HepG2 (cell line): Measurements from ENCODE around the gene HSF4. TPM values are rescaled to one million over a fixed set of nuclear protein-coding genes. Genes with fewer than 3 reads are reported as not detected.

Experiments used
- EZH2 ChIP-seq: conservative IDR thresholded peaks from 2 replicates; pipeline ENCODE4 v1.6.1; 2012; ENCODE audit warnings: mild to moderate bottlenecking, low read depth, low read length, moderate library complexity
- HNF4G ChIP-seq, 2 experiments: sonication (generic) in 1 of 2; formaldehyde crosslinking in 1 of 2; IDR thresholded peaks; 2 replicates each; pipeline versions ENCODE4 v1.4.0 to v1.6.1; 2011 to 2020; ENCODE audit warnings: borderline replicate concordance in 2 of 2, low read depth in 2 of 2, mild to moderate bottlenecking in 2 of 2, low read length in 1 of 2, missing genetic modification reagents in 1 of 2, moderate library complexity in 1 of 2
- KLF11 ChIP-seq: IDR thresholded peaks from 2 replicates; pipeline ENCODE4 v1.6.1; 2016; ENCODE audit warnings: missing compliant biosample characterization
- MXD3 ChIP-seq: IDR thresholded peaks from 2 replicates; pipeline ENCODE4 v1.6.1; 2016; ENCODE audit warnings: mild to moderate bottlenecking, missing biosample characterization, missing genetic modification reagents
- MYPOP ChIP-seq: sonication (generic); formaldehyde crosslinking; IDR thresholded peaks from 2 replicates; pipeline ENCODE4 v1.8.1; 2023; ENCODE audit warnings: mild to moderate bottlenecking, moderate library complexity, missing genetic modification reagents
- NR2F6 ChIP-seq, 2 experiments: IDR thresholded peaks; 2 replicates each; pipeline ENCODE4 v1.6.1; 2016; ENCODE audit warnings: antibody characterized with exemption in 1 of 2, mild to moderate bottlenecking in 1 of 2
- POLR2G ChIP-seq: fragments of 200-400 bp; formaldehyde crosslinking; IDR thresholded peaks from 2 replicates; pipeline ENCODE4 v1.6.1; 2018; ENCODE audit warnings: mild to moderate bottlenecking, low read depth, low read length, moderate library complexity
- RBM22 ChIP-seq: fragments of 200-400 bp; formaldehyde crosslinking; optimal IDR thresholded peaks from 2 replicates; pipeline ENCODE3; 2017; ENCODE audit warnings: mild to moderate bottlenecking, low read length, moderate library complexity
- RELA ChIP-seq: sonication (generic); formaldehyde crosslinking; IDR thresholded peaks from 2 replicates; pipeline ENCODE4 v1.4.0; 2020; ENCODE audit warnings: missing genetic modification reagents
- SNAPC4 ChIP-seq: sonication (generic); formaldehyde crosslinking; IDR thresholded peaks from 2 replicates; pipeline ENCODE4 v1.4.0; 2020; ENCODE audit warnings: mild to moderate bottlenecking, missing genetic modification reagents
- ZBTB38 ChIP-seq: sonication (generic); formaldehyde crosslinking; IDR thresholded peaks from 2 replicates; pipeline ENCODE4 v1.5.1; 2020; ENCODE audit warnings: mild to moderate bottlenecking, missing genetic modification reagents
- ZHX2 ChIP-seq, 2 experiments: sonication (generic) in 1 of 2; formaldehyde crosslinking in 1 of 2; IDR thresholded peaks; 2 replicates each; pipeline versions ENCODE4 v1.6.1 to v1.9.0; 2014 to 2022; ENCODE audit warnings: antibody characterized with exemption in 1 of 2, borderline replicate concordance in 1 of 2, inconsistent platforms in 1 of 2, low read depth in 1 of 2, missing genetic modification reagents in 1 of 2
- ZNF224 ChIP-seq: sonication (generic); formaldehyde crosslinking; IDR thresholded peaks from 2 replicates; pipeline ENCODE4 v1.5.0; 2020; ENCODE audit warnings: mild to moderate bottlenecking, missing genetic modification reagents
- ZNF331 ChIP-seq: sonication (generic); formaldehyde crosslinking; IDR thresholded peaks from 2 replicates; pipeline ENCODE4 v1.4.0; 2020; ENCODE audit warnings: missing genetic modification reagents
- ZNF652 ChIP-seq: IDR thresholded peaks from 2 replicates; pipeline ENCODE4 v1.6.1; 2016; ENCODE audit warnings: low read depth, borderline replicate concordance
- polyA plus RNA-seq, 8 experiments: library from polyadenylated mRNA; depleted of rRNA in 3 of 8; stranded (reverse) in 7 of 8; unstranded in 1 of 8; fragments of >200 nt; fragmentation: Illumina TruSeq in 4 of 8; extraction: Trizol in 4 of 8; gene quantifications; 2 replicates each; pipeline versions ENCODE4 v1.2.1 to v1.2.3, GENCODE V29; 2011 to 2016; ENCODE audit warnings: low read depth in 4 of 8, missing spikeins in 1 of 8, mixed read lengths in 1 of 8; ENCODE audit not compliant: insufficient read depth in 1 of 8
- total RNA-seq, 5 experiments: library from RNA; depleted of rRNA; stranded (reverse); fragments of >200 nt; fragmentation: Illumina TruSeq; extraction: Trizol; gene quantifications; 2 replicates each; pipeline ENCODE4 v1.2.3, GENCODE V29; 2016; ENCODE audit warnings: low read depth in 1 of 5

The HSF4 gene
- total and polyA plus RNA-seq, 2 of the 13 experiments (the other 11 are each of a cell fraction or from before 2014, with no cell fraction given), result 3.5 to 16.9 TPM

GRCh38 chr16:67183627-67184452, 19.3 kb downstream of the HSF4 start, which contains the start of gene MATCAP1 (continued):
- TF ChIP-seq HNF4G (IDR thresholded peaks at IDR 0.05; ENCODE audit: borderline replicate concordance, low read depth, low read length), result no peak
- TF ChIP-seq HNF4G (CRISPR knock-in tag; IDR thresholded peaks at IDR 0.05; ENCODE audit: borderline replicate concordance, low read depth), result no peak
- peak; percentile 93 for TF ChIP-seq ZHX2 (IDR thresholded peaks at IDR 0.05; ENCODE audit: low read depth)
- TF ChIP-seq ZHX2 (CRISPR knock-in tag; IDR thresholded peaks at IDR 0.05; ENCODE audit: borderline replicate concordance), result no peak; the same call in 1 of the 2 replicates
- peak; percentile 67 for TF ChIP-seq ZBTB38 (CRISPR knock-in tag)
- TF ChIP-seq POLR2G, result peak; percentile 79
- TF ChIP-seq SNAPC4, result no peak
- no peak for TF ChIP-seq RELA
- TF ChIP-seq EZH2, result no peak
- TF ChIP-seq MXD3 (CRISPR knock-in tag), result peak; percentile 42; the same call in 1 of the 2 replicates
- no peak for TF ChIP-seq RBM22
- TF ChIP-seq ZNF224 (CRISPR knock-in tag), result peak; percentile 25; the same call in 1 of the 2 replicates
- peak; percentile 59; the same call in 1 of the 2 replicates for TF ChIP-seq ZNF331 (CRISPR knock-in tag)
- TF ChIP-seq KLF11 (CRISPR knock-in tag), result 0 out of 2 replicates have a peak, but pooled peaks have one; percentile 62
- no peak for TF ChIP-seq ZNF652 (CRISPR knock-in tag)
- peak; percentile 89 for TF ChIP-seq MYPOP (CRISPR knock-in tag)
- no peak for TF ChIP-seq NR2F6 (IDR thresholded peaks at IDR 0.05)
- TF ChIP-seq NR2F6 (CRISPR knock-in tag; IDR thresholded peaks at IDR 0.05), result no peak
